Measurements from ENCODE around the gene PDE6C.

- TF ChIP-seq CEBPB (IDR thresholded peaks at IDR 0.05; ENCODE audit: low read depth, low read length) (no peak), RAD21 (IDR thresholded peaks at IDR 0.05; ENCODE audit: low read length) (no peak), RFX5 (IDR thresholded peaks at IDR 0.05; ENCODE audit: low read depth, low read length) (no peak), CTCF (conservative IDR thresholded peaks at IDR 0.05; ENCODE audit: low read depth, low read length) (no peak)
Measured at GRCh38 chr10:93703841-93704240, 91.5 kb downstream of the PDE6C start.
